ENCODE data around the gene C1QTNF8.
A peak's percentile ranks its signal among the peaks of the same experiment; 100 is the strongest.

Gene C1QTNF8

DNA sequence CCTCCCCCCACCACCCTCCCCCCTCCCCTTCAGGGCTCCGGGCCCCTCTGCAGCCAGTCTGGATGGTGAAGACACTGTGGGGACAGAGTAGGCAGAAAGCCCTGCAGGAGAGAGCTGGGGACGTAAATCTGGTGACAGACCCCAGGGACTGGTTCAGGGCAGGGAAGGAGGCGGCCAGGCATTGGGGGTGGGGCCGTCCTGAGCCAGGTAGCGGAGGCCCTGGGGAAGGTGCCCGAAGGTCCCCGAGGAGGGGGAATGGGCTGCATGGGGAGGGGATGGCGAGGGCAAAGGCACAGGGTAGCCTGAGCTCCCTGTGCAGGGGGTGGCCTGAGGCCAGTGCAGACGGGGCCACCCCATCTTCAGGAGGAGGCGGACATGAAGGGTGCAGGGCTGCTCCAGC lies 30.5 kb upstream of the C1QTNF8 start:
- DNase-seq: no peak

DNA sequence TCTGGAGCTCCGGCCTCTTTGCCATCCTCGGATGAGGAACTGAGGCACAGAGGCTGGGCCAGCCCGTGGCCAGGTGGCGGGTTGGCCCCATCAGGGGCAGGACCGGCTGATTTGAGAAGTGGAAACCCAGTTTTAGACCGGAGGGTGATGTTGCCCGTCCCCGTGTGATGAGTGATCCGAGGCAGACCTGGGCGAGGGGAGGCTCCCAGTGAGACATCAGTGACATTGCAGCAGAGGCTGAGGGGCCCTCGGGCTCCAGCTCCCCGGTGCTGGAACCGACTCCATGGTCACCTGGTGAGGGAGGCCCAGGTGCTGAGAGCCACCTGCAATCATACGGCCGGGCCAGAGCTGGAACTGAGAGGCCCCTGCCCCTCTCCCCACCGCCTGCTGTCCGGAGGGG lies 30.0 kb upstream of the C1QTNF8 start:
- no peak for DNase-seq

DNA sequence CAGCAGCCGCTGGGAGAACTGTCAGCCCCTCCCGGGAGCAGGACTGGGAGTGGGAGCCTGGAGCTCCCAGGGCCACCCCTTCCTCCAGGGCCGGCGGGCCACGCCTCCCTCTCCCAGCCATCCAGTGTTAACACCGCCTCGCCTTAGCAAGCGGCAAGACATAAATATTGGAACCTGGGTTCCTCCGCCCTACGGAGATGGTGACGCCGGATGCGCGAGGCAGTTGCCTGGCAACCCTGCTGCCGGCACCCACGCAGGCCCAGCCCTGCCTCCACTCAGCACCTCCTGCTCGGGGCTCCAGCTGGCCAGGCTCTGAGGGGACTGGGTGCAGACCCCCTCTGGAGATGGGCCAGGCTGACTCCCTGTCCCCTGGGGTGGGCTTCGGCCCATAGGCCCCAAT lies 29.4 kb upstream of the C1QTNF8 start:
- DNase-seq: no peak

DNA sequence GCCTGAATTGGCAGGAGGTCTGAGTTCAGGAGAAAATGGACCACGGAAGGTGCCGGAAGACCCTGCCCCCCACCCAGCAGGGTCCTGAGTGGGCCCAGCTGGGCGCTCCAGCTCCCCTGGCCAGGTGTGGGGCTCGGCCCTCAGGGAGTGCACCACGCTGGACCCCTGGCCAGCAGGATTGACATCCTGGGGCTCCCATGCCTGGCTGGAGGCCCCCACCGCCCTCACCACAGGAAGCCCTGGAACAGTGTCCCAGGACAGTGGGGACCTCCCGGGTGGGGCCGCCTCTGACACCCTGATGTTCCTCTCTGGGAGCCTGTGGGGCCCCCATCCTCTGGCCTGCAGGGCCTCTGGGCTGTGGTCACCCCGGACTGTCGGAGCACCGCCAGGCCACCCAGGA lies 28.8 kb upstream of the C1QTNF8 start:
- no peak for DNase-seq

DNA sequence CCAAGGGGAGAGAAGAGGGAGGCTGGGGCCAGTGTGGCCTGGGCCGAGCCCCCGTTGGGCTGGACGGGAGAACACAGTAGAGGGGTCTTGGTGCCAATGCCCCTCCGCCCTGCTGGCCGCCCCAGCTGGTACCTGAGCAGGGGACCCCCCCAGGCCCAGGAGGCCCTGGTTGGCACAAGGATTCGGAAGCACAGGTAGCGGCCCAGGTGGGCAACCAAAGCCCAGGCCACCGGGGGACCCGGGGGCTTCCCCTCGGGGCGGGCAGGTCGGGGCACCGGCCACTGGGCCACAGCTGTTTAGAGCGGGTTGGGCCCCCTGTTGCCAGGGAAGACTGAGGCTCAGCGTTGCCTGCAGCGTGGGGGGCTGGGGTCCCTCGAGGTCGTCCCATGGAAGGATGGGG lies 28.2 kb upstream of the C1QTNF8 start:
- DNase-seq: no peak

DNA sequence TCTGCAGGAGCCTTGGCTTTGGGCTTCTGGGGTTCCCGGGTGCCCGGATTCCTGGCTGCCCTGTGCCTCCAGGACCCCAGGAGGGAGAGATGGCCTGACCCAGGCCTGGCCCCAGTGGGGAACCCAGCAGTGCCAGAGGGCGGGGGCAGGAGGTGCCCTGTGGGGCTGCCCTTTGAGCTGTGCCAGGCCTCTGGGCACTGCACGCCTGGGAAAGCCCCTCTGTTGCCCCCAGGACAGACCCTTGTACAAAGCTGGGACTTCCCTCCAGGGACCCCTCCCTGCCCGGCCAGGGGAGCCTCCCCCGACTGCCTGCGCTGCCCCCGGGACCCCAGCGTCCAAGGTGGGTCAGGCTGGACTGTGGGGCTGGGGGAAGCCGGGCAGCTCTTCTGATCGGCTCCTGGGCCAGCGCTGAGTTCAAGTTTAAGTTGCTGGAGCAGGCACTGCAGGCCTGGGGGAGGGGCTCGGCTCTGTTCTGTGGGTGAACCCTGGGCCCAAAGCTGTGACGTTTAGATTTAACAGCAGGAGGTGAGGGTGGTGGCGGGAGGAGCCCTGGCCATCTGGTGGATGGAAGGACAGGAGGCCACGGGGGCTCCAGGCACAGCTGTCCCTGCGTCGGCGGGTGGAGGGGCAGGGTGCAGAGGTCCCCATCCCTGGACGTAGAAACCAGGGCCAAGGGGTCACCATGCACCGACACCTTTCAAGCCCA lies 27.6 kb upstream of the C1QTNF8 start:
- DNase-seq: no peak

DNA sequence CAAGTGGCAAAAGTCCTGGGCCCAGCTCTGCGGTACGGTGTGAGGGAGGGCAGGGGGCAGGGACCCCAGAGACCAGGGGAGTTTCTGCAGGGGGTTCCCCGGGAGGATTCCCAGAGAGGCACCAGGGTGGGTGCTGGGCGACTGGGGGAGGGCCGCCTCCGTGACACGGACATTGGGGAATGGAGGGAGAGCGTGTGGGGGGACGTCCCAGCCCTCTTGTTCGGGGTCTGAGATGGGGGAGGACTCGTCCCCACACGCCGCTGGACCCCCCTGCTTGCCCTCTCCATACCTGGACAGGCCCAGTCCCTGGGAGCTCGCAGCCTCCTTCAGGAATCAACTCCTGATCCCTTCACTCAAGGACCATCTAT lies 26.3 kb upstream of the C1QTNF8 start:
- no peak for DNase-seq

DNA sequence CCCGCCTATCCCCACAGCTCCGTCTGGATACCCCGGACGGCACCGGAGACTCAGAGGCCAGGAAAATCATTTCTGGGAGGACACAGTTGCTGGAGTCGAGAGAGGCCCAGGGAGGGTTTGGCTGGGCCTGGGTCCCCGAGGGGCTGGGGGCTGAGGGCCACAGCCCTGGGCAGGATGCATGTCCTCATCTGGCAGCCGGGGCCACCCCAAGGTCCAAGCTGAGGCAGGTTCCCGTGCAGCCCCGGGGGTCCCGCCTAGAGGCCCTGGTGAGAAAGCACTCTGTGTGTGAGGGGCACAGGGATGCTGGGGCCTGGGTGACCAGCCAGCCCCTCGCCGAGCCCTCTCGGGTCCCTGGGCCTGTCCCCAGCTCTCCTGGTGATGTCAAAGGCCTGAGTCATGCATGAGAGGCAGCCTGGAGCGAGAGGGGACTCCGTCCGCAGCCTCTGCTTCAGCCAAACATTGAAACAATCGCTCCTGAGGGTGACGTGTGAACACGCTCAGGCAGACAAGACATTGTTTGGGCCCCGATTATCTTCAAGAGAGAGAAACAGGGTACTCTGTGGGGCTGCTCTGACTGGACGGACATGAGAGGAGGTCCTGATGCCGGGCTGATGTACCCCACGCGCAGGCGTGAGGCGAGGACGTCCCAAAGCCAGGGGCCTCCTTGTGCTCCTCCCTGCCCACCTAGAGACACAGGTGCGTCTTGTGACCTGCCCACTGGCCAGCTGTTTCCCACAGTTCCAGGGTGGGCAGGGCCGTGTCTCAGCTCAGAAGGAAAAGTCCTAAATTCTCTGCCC lies 25.8 kb upstream of the C1QTNF8 start:
- DNase-seq: no peak

DNA sequence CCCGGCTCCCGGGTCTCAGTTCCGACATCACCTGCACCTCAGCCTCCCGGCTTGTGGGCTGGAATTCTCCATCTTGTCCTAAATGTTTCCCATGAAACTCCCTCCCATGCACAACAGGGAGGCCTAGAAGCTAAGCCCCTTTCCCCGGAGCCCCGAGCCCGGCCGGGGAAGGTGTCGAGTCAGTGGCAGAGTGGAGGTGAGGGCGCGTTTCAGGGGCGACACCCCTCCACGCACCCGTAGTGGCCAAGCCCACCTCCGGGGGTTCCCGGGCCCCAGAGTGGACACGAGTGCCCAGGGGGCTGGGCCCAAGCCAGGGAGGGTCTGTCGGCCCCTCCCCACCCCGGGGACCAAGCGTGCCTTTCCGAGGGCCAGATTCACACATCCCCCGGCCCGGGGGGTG lies 25.0 kb upstream of the C1QTNF8 start:
- DNase-seq: no peak

DNA sequence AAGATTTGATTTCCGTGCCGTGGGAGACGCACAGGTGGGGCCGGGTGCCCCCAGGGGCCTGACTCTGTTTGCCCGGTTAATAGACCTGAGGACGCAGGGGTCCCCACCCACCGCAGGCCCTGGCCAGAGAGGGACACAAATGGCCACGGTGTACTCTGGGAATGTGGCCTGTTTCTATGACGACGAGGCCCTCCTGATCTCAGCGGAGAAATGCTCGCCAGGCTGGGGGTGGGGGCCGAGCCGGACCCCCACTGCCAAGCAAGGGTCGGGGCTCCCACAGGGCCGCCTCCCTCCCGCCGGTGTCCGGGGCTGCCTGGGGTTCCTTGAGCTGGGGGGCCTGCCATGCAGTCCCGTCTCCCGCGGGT lies 24.5 kb upstream of the C1QTNF8 start:
- no peak for DNase-seq

DNA sequence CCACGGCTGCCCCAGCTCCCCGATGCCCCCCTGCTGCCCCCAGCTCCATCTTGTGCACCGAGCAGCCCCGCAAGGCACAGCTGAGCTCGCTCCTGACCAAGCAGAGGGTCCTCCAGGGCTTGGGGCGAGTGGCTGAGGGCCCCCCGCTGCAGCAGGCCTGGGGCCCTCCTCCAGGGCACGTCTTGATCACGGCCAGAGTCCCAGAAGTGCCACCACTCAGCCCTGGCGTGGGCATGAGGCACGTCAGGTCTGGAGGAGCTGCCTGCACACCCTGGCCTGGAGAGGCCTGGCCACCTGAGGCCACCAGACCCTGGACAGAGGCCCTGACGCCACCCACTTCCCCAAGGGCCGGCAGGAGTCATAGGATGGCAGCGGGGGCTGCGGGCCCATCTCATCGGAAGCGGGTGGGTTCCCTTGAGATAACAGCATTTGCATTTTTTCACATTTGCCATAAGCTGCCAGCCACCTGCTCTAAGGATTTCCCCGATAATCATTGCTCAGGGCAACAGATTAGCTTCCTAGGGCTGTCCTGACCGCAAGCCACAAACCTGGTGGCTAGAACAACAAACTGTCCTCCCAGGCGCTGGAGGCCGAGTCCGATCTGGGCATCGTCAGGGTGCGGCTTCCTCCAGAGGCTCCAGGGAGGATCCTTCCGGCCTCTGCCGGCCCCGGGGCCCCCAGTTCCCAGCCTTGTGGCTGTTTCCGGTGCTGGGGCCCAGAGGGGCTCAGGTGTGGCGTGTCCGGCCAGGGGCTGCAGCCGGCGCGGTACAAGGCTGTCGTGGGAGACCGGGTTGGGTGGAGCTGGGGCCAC lies 23.9 kb upstream of the C1QTNF8 start:
- DNase-seq: no peak

DNA sequence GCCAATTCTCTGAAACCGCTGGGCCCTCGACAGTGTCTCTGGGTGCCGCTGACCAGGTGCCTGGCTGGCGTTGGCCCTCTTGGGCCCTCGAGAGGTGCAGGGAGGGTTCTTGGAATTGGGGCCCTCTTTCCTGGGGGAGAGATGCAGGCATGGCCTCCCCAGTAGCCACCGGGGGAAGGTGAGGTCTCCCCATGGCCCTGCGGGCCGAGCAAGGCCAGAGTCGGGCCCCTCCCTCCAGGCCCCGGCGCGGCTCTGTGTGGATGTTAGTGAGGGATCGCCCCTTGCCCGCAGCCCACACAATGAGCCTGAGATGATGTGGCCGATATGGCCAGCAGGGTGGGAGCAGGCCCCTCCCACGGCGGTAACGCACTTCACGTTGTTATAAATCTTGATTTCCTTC lies 23.1 kb upstream of the C1QTNF8 start:
- no peak for DNase-seq

DNA sequence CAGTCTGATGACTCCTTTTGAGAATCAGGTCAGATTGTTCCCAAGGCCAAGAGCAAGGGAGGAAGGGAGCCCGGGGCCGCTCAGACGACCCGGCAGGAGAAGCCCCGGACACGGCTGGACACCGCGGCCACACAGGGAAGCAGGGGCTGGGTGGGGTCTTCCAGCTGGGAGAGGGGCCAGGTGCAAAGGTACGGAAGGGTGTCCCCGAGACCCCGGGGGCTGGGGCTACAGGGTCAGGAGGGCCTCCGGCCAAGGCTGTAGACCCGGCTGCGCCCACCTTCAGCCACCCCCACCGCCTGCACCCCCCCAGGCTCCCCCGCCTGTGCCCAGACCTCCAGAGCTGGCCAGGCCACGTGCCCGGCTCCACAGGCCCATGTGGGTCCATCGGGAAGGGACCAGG lies 21.9 kb upstream of the C1QTNF8 start:
- no peak for DNase-seq

DNA sequence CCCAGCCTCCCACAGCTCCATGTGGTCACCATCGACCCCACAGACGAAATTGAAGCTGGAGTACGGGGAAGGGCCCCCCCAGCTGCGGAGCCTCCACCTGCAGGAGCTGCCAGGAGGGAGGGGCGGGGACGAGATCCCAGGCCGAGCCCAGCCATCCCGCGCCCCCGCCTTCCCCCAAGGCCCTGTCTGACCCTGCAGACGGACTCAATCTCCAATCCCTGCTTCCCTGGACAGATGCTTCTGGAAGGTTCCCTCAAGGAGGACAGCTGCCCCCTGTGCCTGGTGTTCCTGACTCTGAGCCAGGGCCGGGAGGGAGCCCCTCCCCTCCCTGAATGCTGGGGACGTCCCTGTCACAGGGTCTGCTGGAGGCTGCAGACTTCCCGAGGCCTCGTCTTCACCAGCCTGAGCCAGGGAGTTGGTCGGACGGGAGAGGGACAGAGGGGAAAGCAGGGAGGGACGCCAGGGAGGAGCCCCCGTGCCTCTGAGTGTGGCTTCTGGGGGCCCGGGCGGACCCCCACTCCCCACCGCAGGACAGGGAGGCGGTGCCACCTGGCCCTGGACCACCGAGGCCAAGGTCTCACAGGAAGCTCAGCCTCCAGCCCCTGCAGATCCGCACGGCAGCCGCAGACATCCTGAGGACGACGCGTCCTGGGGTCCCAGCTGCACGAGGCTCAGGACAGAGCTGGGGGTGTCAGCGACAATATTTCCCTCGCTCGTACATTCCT lies 21.3 kb upstream of the C1QTNF8 start:
- DNase-seq: no peak

DNA sequence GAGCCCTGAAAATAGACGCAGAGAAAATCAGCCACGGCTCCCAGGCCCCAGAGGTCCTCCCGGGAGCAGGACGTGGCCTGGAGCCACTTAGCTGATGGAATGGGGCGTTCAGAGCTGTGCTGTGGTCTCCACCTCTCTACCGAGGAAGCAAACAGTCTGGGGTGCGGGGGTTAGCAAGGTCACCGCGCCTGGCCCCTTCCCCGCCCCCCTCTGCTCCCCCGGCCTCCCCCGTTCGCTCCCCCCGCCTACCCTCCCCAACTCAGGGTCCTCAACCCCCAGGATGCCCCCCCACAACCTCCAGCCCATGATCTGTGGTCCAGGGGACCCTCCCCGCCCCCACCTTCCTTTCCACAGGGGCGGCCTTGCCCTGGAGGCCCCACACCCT lies 20.6 kb upstream of the C1QTNF8 start:
- DNase-seq: no peak

DNA sequence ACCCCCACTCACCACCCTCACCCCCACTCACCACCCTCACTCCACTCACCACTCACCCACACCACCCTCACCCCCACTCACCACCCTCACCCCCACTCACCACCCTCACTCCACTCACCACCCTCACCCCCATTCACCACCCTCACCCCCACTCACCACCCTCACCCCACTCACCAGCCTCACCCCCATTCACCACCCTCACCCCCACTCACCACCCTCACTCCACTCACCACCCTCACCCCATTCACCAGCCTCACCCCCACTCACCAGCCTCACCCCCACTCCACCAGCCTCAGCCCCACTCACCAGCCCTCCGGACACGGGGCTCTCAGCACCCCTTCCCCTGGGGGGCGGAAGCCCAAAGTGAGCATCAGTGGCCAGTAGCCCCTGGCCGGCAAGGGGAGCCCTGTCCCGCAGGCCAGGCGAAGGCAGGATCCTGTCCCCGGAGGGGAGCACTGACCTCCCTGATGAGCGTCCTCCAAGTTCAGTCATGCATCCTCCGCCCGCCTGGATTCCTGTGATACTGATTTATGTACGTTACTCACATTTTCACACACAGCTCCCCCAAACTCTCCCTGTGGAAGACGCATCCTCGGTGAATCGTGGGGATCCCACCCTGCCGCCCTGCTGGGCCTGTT lies 18.0 kb upstream of the C1QTNF8 start:
- DNase-seq: no peak

DNA sequence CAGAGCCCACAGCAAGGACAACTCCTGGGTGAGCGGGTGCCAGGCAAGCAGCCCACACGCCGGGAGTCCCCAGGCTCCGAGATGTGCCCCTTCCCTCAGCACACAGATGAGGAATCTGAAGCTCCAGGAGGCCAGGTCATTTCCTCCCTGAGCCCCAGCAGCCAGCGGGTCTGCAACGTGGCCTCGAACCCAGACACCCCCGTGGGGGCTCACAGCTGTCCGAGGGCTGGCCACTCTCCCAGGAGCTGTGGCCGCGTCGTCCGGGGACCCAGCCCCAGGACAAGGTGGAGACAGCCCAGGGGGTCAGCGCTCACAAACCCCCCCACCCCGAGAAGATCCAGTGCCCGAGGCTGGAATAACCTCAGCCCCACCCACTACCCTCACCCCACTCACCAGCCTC lies 17.4 kb upstream of the C1QTNF8 start:
- DNase-seq: no peak

DNA sequence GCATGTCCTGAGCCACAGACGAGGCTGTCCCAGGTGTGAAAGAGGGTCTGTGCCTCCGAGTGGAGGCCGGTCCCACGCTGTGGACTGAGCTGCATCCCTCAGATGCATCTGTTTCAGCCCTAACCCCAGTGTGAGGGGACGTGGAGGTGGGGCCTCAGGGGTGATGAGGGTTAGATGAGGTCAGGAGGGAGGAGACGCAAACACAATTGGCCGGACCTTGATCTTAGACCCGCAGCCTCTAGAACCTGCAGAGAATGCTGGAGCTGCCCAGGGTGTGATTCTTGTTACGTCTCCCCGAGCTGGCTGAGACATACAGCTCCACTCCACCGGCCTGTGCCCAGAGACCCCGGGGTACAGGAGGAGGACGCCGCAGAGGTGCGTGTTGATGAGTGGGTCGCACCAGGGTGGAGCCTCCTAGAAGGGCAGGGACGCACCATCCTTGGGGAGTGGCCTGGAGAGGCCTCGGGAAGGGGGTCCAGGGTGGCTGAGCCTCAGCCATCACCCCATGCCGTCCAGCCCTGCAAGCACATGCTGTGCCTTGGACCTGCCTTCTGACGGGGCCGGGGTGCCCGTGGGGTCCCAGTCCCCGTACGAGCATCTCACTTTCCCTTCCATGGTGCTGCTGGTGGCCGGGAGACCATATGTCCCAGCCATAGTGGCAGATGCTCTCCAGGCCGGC lies 16.6 kb upstream of the C1QTNF8 start:
- no peak for DNase-seq

DNA sequence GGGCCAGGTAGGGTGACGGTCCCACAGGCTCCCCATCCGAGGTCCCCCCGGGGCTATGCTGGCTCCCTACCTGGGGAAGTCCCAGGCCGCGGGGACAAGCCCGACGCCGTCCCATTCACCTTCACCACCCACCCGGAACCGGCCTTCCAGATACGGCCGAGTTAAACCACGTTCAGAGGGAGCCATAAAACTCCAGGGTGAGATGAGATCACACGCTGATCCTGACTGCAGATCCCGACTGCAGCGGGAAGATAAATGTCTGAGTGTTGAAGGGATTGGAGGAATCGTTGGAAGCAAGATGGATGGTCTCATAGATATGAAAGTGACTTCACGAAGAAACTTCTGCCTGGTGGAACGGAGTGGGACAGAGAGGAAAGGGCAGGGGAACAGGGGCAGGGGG lies 13.6 kb upstream of the C1QTNF8 start:
- no peak for DNase-seq

DNA sequence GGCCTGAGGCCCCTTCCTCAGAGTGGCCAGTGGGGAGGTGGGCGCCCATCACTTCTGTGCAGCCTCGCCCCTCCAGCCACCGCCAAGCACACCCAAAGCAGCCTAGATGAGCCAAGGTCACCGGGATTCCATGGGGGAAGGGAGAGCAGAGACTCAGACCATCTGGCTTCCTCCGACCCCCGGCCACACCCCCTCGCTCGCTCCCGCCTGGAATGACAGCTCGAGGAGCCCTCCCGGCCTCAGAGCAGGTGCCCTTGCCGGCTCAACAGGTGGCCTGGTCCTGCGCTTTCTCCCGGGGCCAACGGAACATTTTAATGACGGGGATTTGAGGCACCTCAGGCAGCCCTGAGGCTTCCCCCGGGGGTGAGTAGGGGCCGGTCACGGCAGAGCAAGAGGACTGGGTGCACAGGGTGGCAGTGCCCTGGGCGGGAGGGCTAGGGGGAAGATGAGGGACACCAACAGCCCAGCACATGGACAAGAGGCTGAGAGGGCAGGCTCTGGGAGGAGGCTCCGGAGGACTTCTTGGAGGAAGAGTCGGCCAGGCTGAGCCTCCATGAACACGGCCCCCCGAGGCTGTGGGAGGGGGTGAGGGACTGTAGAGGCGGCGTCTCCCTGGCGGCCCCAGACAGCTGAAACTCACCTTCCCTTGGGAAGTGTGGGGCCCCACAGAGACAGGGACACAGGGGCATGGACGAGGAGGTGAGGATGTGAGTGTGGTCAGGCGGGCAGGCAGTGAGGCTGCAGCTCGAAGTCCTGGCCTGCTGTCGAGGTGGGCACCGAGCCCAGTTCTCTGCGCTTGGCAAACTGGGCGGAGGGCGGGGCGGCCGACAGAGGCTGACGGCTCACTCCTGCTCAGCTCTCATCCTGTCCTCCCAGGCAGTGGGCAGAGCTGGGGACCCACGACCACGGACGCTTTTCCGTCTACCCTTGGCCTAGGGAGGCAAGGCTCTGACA lies 12.5 kb upstream of the C1QTNF8 start:
- DNase-seq: peak; percentile 9

DNA sequence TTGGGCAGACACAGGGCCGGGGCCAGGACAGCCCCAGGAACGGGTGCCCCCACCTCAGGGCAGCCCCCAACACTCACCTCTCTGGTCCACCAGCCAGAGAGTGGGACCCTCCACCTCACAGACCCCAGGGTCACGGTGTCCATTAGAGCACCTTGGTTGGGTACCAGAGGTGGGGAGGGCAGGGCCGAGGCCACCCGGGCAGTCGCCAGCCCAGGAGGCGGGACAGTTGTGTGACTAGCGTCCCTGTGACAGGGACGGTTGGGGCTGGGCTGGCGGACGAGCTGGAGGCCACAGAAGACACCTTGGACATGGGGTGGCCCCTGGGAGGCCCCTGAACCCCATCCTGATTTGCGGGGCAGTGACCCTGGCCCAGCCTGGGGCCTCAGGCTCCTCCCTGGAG lies 11.7 kb upstream of the C1QTNF8 start:
- DNase-seq: no peak

Measured in midbrain (tissue), 1 donor.